Colonic mucosa (tissue), 4 donors: ENCODE data around the gene XG. TPM values are rescaled to one million over a fixed set of nuclear protein-coding genes. Genes with fewer than 3 reads are reported as not detected.
"Not testable (repeated sequence)": the region's sequence is repeated elsewhere in the genome, so short reads cannot be mapped to it uniquely, and the experiment has no call there.

ENCODE experiments used
- DNase-seq: peaks from one replicate; pipeline ENCODE4 v3.0.0-alpha.2; 2020
- H3K27ac ChIP-seq: fragments of 200-600 bp; one replicate; pipeline ENCODE4 v1.8.0; 2021
- H3K27me3 ChIP-seq: fragments of 200-600 bp; one replicate; pipeline ENCODE4 v1.8.0; 2021
- H3K36me3 ChIP-seq: fragments of 200-600 bp; one replicate; pipeline ENCODE4 v1.8.0; 2021
- H3K4me1 ChIP-seq: fragments of 200-600 bp; one replicate; pipeline ENCODE4 v1.8.0; 2021; ENCODE audit warnings: mild to moderate bottlenecking
- H3K4me3 ChIP-seq: fragments of 200-600 bp; one replicate; pipeline ENCODE4 v1.8.0; 2021
- H3K9ac ChIP-seq, 2 donors: one replicate each; pipeline ENCODE4 v1.7.0; 2013; ENCODE audit warnings: control low read depth in 2 of 2, low read depth in 2 of 2, low read length in 2 of 2
- H3K9me3 ChIP-seq: fragments of 200-600 bp; one replicate; pipeline ENCODE4 v1.8.0; 2021
- CTCF ChIP-seq: fragments of 200-600 bp; IDR thresholded peaks from one replicate; pipeline ENCODE4 v1.8.0; 2022; ENCODE audit warnings: antibody characterized with exemption, mild to moderate bottlenecking
- intact Hi-C: fragments of 100-400 bp; cut with DNase I; formaldehyde crosslinking; loops from one replicate; pipeline ENCODE4 v1.14.1; 2022
- total RNA-seq, 2 donors: library from RNA; stranded (reverse); fragmentation: NEBNext Ultra II Directional in 1 of 2; extraction: Animal tissue kit (Norgen Biotek cat#: 25700) in 1 of 2; gene quantifications; one replicate each; pipeline ENCODE4 v1.2.1, GENCODE V29; 2021
- donor health status: healthy.
- donor health status: DM: no; HTN: no; CAD: no.
- donor health status: DM: no; HTN: no; CAD: no.

The XG gene
- total RNA-seq, 2 donors from 2014 or later, result 0.50 TPM; not detected in 1

GRCh38 chrX:2719774-2720447 lies 31.9 kb upstream of the XG start:
- intact Hi-C loops, result no loop called here
- no peak for TF ChIP-seq CTCF

GRCh38 chrX:2723286-2723879 lies 28.5 kb upstream of the XG start:
- no peak overlapping the region for H3K27ac ChIP-seq
- H3K4me3 ChIP-seq, result no peak overlapping the region
- no peak for DNase-seq
- TF ChIP-seq CTCF, result no peak
- peaks cover 7% of the 10 kb centered on the region for H3K36me3 ChIP-seq
- no peak overlapping the region for H3K9ac ChIP-seq
- no peaks in the 10 kb centered on the region for H3K27me3 ChIP-seq
- intact Hi-C loops, result no loop called here
- no peaks in the 10 kb centered on the region for H3K4me1 ChIP-seq
- H3K9me3 ChIP-seq, result no peaks in the 10 kb centered on the region

More at GRCh38 chrX:2719774-2720447, 31.9 kb upstream of the XG start:
- no peaks in the 10 kb centered on the region for H3K9me3 ChIP-seq
- no peak overlapping the region for H3K9ac ChIP-seq
- H3K27ac ChIP-seq, result no peak overlapping the region
- no peaks in the 10 kb centered on the region for H3K27me3 ChIP-seq
- no peak for DNase-seq
- H3K36me3 ChIP-seq, result no peaks in the 10 kb centered on the region
- no peaks in the 10 kb centered on the region for H3K4me1 ChIP-seq
- no peak overlapping the region for H3K4me3 ChIP-seq

- H3K9me3 ChIP-seq, H3K4me1 ChIP-seq, H3K36me3 ChIP-seq, H3K27ac ChIP-seq, H3K9ac ChIP-seq, H3K4me3 ChIP-seq, DNase-seq, intact Hi-C loops, H3K27me3 ChIP-seq: not testable (repeated sequence)
Measured at GRCh38 chrX:2727264-2727663, 24.6 kb upstream of the XG start.

- peaks cover 7% of the 10 kb centered on the region for H3K36me3 ChIP-seq
- no peaks in the 10 kb centered on the region for H3K27me3 ChIP-seq
- no peak overlapping the region for H3K4me3 ChIP-seq
- no peak overlapping the region for H3K9ac ChIP-seq
- no peak for TF ChIP-seq CTCF
- no peak overlapping the region for H3K27ac ChIP-seq
- DNase-seq, result no peak
- intact Hi-C loops, result no loop called here
- H3K9me3 ChIP-seq, result no peaks in the 10 kb centered on the region
- no peaks in the 10 kb centered on the region for H3K4me1 ChIP-seq
Measured at GRCh38 chrX:2732076-2732475, 19.8 kb upstream of the XG start.

GRCh38 chrX:2732649-2733048 lies 19.2 kb upstream of the XG start:
- H3K9me3 ChIP-seq, result no peaks in the 10 kb centered on the region
- no peak for TF ChIP-seq CTCF
- H3K9ac ChIP-seq, result no peak overlapping the region
- no peak overlapping the region for H3K4me3 ChIP-seq
- intact Hi-C loops, result no loop called here
- DNase-seq, result no peak
- no peaks in the 10 kb centered on the region for H3K4me1 ChIP-seq
- peaks cover 3% of the 10 kb centered on the region for H3K36me3 ChIP-seq
- no peak overlapping the region for H3K27ac ChIP-seq
- H3K27me3 ChIP-seq, result no peaks in the 10 kb centered on the region

- Histone ChIP-seq H3K36me3 (no peaks in the 10 kb centered on the region), H3K27me3 (no peaks in the 10 kb centered on the region), H3K27ac (no peak overlapping the region), H3K4me3 (no peak overlapping the region), H3K9me3 (no peaks in the 10 kb centered on the region), H3K9ac (no peak overlapping the region), H3K4me1 (no peaks in the 10 kb centered on the region)
- TF ChIP-seq CTCF, result no peak
- intact Hi-C loops, result no loop called here
- DNase-seq, result no peak
Measured at GRCh38 chrX:2733286-2733685, 18.6 kb upstream of the XG start.
